DND-41 (cell line): ENCODE measurements around the gene ABLIM3.

ENCODE experiments used
- CTCF ChIP-seq: IDR thresholded peaks from 2 replicates; pipeline ENCODE4 v1.5.1; 2012; ENCODE audit warnings: borderline replicate concordance, low read length, moderate library complexity, mild to moderate bottlenecking; ENCODE audit not compliant: poor library complexity, severe bottlenecking; ENCODE audit errors: extremely low read depth
- EZH2 ChIP-seq: IDR thresholded peaks from 3 replicates; pipeline ENCODE4 v1.6.1; 2012; ENCODE audit warnings: borderline replicate concordance, low read depth, mild to moderate bottlenecking, moderate library complexity, low read length, inconsistent platforms; ENCODE audit not compliant: severe bottlenecking

GRCh38 chr5:149284501-149284900, 143.2 kb downstream of the ABLIM3 start:
- TF ChIP-seq CTCF (no peak), EZH2 (no peak)
